NCI-H2081 (cell line): Measurements from ENCODE around the gene YWHAH.
"Not testable (repeated sequence)": the region's sequence is repeated elsewhere in the genome, so short reads cannot be mapped to it uniquely, and the experiment has no call there.

Experiments
- DNase-seq, 2 experiments: peaks; one replicate each; lab custom pipeline; 2025; lab: John Stamatoyannopoulos, UW

The YWHAH gene

GRCh38 chr22:31981976-31982375 lies 37.6 kb downstream of the YWHAH start:
- DNase-seq = not testable (repeated sequence)

DNA sequence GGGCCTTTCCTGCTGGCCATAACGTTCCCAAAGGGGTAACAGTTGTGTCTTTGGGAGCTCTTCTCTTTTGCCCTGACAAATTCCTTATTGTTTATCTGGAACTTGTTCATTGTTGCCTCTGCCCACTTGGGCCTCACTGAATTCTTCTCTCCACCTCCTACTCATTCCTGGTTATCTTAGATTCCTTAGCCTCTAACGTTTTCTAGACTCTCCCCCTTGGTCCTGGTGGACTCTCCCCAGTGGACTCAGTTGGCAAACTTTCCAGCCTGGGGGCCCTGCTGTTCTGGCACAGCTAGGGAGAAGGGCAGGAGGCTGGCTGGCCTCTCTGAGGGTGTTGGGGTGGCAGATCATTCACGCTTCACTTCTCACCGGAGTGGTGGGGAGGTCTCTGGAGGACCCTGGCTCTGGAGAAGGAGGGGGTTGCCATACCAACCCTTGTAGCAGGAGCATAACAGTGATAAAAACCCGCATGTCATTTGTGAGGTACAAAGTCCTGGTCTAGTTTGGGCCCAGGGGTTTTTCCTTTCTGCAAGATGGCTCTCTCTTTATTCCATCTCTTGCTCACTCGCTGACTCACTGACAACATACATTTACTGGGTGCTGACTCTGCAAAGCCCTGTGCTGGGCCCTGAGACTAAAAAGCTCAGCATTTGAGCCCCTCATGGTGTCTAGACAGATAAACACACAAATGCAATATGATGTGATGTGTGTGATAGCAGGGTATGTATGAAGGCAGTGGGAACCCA lies 39.7 kb downstream of the YWHAH start:
- DNase-seq = no peak

DNA sequence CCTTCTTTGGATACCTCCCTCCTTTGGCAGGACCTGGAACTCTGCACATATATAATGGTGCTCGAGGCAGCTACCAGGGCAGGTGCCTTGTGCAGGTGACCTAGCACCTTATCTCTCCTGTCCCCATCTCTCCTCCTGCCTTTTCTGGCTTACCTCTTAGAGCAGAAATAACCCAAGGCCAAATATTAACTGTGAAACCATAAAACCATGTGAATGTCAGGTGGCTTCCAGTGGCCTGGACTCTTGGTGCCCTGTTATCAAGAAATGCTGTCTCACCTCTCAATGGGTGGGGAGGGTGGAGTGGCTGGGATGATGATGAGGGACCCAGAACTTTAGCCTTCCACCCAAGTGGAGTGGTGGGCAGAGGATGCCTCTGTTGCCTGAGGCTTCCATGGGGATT lies 42.9 kb downstream of the YWHAH start:
- no peak for DNase-seq

DNA sequence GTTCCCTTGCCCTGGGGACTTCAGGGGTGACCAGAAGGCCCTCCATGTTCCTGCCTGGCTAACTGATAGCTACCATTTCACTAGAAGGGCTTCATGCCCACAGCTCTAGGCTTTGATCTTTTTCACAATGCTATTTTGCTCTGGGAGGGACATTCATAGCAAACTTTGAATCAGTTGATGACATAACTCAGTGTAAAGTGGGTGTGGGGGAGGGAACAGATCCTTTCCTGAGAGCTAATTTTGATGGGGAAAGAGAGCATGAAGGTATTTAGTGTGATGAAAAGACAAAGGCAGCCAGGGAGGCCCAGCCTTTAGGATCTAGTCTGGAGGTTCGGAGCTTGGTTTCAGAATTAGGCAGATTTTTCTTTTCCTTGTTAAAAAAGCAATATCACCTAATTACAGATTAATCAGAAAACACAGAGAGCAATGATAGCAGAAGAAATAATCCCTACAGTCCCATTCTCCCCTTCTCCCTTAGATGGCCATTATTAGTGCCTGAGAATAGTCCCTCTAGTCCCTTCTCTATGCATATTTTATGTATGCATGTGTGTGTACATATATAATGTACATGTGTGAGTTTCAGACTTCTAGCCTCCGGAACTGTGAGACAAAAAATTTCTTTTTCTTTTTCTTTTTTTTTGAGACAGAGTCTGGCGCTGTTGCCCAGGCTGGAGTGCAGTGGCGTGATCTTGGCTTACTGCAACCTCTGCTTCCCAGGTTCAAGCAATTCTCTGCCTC lies 46.9 kb downstream of the YWHAH start:
- no peak for DNase-seq

DNA sequence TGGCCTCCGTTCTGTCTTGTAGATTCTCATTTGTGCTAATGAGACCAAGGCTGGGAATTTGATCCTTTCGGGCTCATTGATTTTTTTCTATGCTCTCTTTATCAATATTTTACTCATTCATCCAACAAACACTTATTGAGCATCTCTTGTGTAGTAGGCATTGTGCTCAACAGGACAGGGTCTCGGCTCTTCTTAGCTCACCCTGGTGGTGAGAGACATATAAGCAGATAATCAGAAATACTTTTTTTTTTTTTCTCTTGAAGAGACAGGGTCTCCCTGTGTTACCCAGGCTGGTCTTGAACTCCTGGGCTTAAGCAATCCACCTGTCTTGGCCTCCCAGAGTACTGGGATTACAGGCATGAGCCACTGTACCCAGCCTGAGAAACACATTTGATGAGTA lies 50.7 kb downstream of the YWHAH start:
- no peak for DNase-seq

- DNase-seq = no peak
Observed at GRCh38 chr22:31995807-31996206, 51.5 kb downstream of the YWHAH start.

DNA sequence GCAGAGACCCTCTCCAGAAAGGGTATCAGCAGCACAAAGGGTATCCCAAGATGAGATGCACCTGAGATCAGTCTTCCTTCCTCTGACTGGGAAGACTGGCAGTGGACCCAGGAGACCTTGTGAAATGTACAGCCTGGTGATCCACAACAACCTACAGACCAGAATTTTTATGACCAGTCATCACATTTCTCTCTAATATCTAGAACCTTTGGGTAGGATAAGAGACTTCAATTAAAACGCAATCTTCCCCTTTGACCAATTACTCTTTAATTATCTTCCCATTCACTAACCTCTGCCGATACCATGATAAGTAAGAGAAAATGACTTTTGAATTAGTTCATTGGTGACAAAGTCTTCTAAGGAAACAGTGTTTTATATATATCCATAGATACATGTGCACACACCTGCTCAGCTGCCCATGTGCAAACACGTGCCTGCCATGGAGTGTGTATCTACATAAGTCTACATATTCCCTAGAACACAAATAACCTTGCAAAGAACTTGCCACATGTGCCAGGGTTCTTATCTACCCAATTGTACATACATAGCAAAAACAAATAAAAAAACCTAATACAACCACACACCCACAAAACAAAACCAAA lies 54.5 kb downstream of the YWHAH start:
- no peak for DNase-seq

GRCh38 chr22:32000181-32000580 lies 55.8 kb downstream of the YWHAH start:
- DNase-seq = no peak

- no peak for DNase-seq
Observed at GRCh38 chr22:32005453-32005852, 61.1 kb downstream of the YWHAH start.
